Stomach (tissue), 4 donors: ENCODE results near the gene PSMD9.

Experiments used
- EP300 ChIP-seq: sonication (generic); formaldehyde crosslinking; IDR thresholded peaks from one replicate; pipeline ENCODE4 v1.6.1; 2017; ENCODE audit warnings: antibody characterized with exemption
- POLR2A ChIP-seq, 4 donors: fragments of 450-650 bp; IDR thresholded peaks; one replicate each; pipeline ENCODE4 v1.6.1; 2016; ENCODE audit warnings: antibody characterized with exemption in 4 of 4, control low read depth in 2 of 4, mild to moderate bottlenecking in 1 of 4, moderate library complexity in 1 of 4
- TF ChIP-seq, protein P1 (sequence below), 7 experiments: fragments of 450-650 bp in 4 of 7; fragments of 200-600 bp in 3 of 7; sonication (generic) in 3 of 7; IDR thresholded peaks; one replicate each; pipeline ENCODE4 v1.5.1; 2016 to 2019; ENCODE audit warnings: antibody characterized with exemption in 7 of 7, control low read depth in 2 of 7, mild to moderate bottlenecking in 1 of 7

DNA sequence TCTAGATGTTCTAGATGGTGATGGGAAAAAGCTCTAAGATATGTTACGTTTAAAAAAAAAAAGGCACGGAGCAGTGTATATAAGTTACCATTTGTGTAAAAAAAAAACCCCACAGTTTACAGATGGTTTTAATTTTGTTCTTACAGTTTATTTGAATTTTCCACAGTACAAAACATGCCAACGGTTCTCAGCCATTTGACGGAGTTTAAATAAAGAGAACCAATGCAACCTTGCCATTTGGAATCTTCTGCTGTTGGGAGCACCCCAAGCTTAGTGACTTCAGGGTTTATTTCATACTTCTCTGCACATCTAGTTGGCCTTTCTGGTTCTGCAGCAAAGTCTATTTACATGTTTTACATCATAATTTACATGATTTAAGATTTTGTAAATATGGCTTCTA, 22.3 kb upstream of the PSMD9 start:
- TF ChIP-seq, protein P1, sequence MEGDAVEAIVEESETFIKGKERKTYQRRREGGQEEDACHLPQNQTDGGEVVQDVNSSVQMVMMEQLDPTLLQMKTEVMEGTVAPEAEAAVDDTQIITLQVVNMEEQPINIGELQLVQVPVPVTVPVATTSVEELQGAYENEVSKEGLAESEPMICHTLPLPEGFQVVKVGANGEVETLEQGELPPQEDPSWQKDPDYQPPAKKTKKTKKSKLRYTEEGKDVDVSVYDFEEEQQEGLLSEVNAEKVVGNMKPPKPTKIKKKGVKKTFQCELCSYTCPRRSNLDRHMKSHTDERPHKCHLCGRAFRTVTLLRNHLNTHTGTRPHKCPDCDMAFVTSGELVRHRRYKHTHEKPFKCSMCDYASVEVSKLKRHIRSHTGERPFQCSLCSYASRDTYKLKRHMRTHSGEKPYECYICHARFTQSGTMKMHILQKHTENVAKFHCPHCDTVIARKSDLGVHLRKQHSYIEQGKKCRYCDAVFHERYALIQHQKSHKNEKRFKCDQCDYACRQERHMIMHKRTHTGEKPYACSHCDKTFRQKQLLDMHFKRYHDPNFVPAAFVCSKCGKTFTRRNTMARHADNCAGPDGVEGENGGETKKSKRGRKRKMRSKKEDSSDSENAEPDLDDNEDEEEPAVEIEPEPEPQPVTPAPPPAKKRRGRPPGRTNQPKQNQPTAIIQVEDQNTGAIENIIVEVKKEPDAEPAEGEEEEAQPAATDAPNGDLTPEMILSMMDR (IDR thresholded peaks at IDR 0.05): no peak
- TF ChIP-seq POLR2A (IDR thresholded peaks at IDR 0.05) (no peak), EP300 (no peak)
